DND-41 (cell line): ENCODE data around the gene SUN3.

ENCODE experiments used
- ATAC-seq: fragments of 200-7000 bp; cut with Tn5 transposase; 3 replicates; pipeline ENCODE4 v1.9.1; 2021; ENCODE audit warnings: low read depth; ENCODE audit not compliant: insufficient read depth
- DNase-seq: peaks from one replicate; pipeline ENCODE4 v3.0.0-alpha.2; 2020
- H2AFZ ChIP-seq: 2 replicates; pipeline ENCODE4 v1.6.0; 2012; ENCODE audit warnings: low read depth, low read length
- H3K27ac ChIP-seq: 2 replicates; pipeline ENCODE4 v1.5.1; 2012; ENCODE audit warnings: low read length, inconsistent platforms
- H3K27me3 ChIP-seq: fragments of 200-600 bp; sonication (generic); 2 replicates; pipeline ENCODE4 v1.6.0; 2012; ENCODE audit warnings: low read length, mild to moderate bottlenecking, inconsistent platforms; ENCODE audit not compliant: insufficient read depth, poor library complexity
- H3K36me3 ChIP-seq: 2 replicates; pipeline ENCODE4 v1.5.1; 2012; ENCODE audit warnings: low read length, inconsistent platforms; ENCODE audit not compliant: insufficient read depth
- H3K4me1 ChIP-seq: 2 replicates; pipeline ENCODE4 v1.5.1; 2012; ENCODE audit warnings: mild to moderate bottlenecking, low read length; ENCODE audit not compliant: insufficient read depth
- H3K4me2 ChIP-seq: 2 replicates; pipeline ENCODE4 v1.6.0; 2012; ENCODE audit warnings: mild to moderate bottlenecking, moderate library complexity, low read length, inconsistent platforms; ENCODE audit not compliant: insufficient read depth
- H3K4me3 ChIP-seq, 2 experiments: fragments of 200-600 bp in 1 of 2; shearing (Covaris generic) in 1 of 2; 2 replicates each; pipeline ENCODE4 v1.5.1; 2012 to 2016; ENCODE audit warnings: inconsistent platforms in 2 of 2, low read length in 2 of 2, mild to moderate bottlenecking in 2 of 2, low read depth in 1 of 2, moderate library complexity in 1 of 2
- H3K79me2 ChIP-seq: 2 replicates; pipeline ENCODE4 v1.6.0; 2012; ENCODE audit warnings: low read length, inconsistent platforms; ENCODE audit not compliant: insufficient read depth
- H3K9ac ChIP-seq: 2 replicates; pipeline ENCODE4 v1.6.0; 2012; ENCODE audit warnings: low read depth, mild to moderate bottlenecking, inconsistent platforms, low read length, moderate library complexity
- H3K9me3 ChIP-seq: 2 replicates; pipeline ENCODE4 v1.5.1; 2012; ENCODE audit warnings: low read length, moderate library complexity, mild to moderate bottlenecking, inconsistent platforms; ENCODE audit not compliant: insufficient read depth, severe bottlenecking
- H4K20me1 ChIP-seq: 2 replicates; pipeline ENCODE4 v1.6.0; 2012; ENCODE audit warnings: low read length; ENCODE audit not compliant: insufficient read depth
- CTCF ChIP-seq: IDR thresholded peaks from 2 replicates; pipeline ENCODE4 v1.5.1; 2012; ENCODE audit warnings: borderline replicate concordance, low read length, moderate library complexity, mild to moderate bottlenecking; ENCODE audit not compliant: poor library complexity, severe bottlenecking; ENCODE audit errors: extremely low read depth
- EZH2 ChIP-seq: IDR thresholded peaks from 3 replicates; pipeline ENCODE4 v1.6.1; 2012; ENCODE audit warnings: borderline replicate concordance, low read depth, mild to moderate bottlenecking, moderate library complexity, low read length, inconsistent platforms; ENCODE audit not compliant: severe bottlenecking

The SUN3 gene

GRCh38 chr7:47948141-47948790, 80.6 kb downstream of the SUN3 start, which contains the start of gene PKD1L1:
PKD1L1 (minus strand) TSS chr7:47948466; CDS start chr7:47948440, 26 bp downstream.
- Histone ChIP-seq H3K9ac (no peak within 1 kb of the TSS), H3K27ac (no peak within 1 kb of the TSS), H3K27me3 (no peaks in the 10 kb centered on the region), H3K4me1 (no peaks in the 10 kb centered on the region), H4K20me1 (no peaks in the 10 kb centered on the region), H3K4me2 (no peak within 1 kb of the TSS), H2AFZ (no peak within 1 kb of the TSS), H3K36me3 (no peaks in the 10 kb centered on the region), H3K4me3 (no peak within 1 kb of the TSS), H3K79me2 (no peaks in the 10 kb centered on the region), H3K9me3 (no peaks in the 10 kb centered on the region)
- DNase-seq (no peak), ATAC-seq (no peak)
- TF ChIP-seq EZH2 (no peak), CTCF (no peak)

GRCh38 chr7:47947355-47947749, 81.6 kb downstream of the SUN3 start:
- no peak overlapping the region for H3K4me3 ChIP-seq
- no peak overlapping the region for H2AFZ ChIP-seq
- no peaks in the 10 kb centered on the region for H3K9me3 ChIP-seq
- H3K79me2 ChIP-seq, result no peaks in the 10 kb centered on the region
- no peak overlapping the region for H3K9ac ChIP-seq
- DNase-seq (no peak), ATAC-seq (no peak)
- no peak for TF ChIP-seq EZH2
- no peak for TF ChIP-seq CTCF
- no peaks in the 10 kb centered on the region for H3K36me3 ChIP-seq
- no peaks in the 10 kb centered on the region for H3K4me1 ChIP-seq
- H4K20me1 ChIP-seq, result no peaks in the 10 kb centered on the region
- no peaks in the 10 kb centered on the region for H3K27me3 ChIP-seq
- H3K4me2 ChIP-seq, result no peak overlapping the region
- no peak overlapping the region for H3K27ac ChIP-seq

GRCh38 chr7:47946581-47947354, 82.1 kb downstream of the SUN3 start:
- Histone ChIP-seq H2AFZ (no peak overlapping the region), H3K9ac (no peak overlapping the region), H3K4me2 (no peak overlapping the region), H4K20me1 (no peaks in the 10 kb centered on the region), H3K4me1 (no peaks in the 10 kb centered on the region), H3K4me3 (no peak overlapping the region), H3K36me3 (no peaks in the 10 kb centered on the region), H3K27me3 (no peaks in the 10 kb centered on the region), H3K9me3 (no peaks in the 10 kb centered on the region), H3K79me2 (no peaks in the 10 kb centered on the region), H3K27ac (no peak overlapping the region)
- ATAC-seq, result no peak
- no peak for TF ChIP-seq CTCF
- no peak for TF ChIP-seq EZH2
- DNase-seq, result no peak
